ENCODE results near the gene ELMOD1. TPM values are rescaled to one million over a fixed set of nuclear protein-coding genes. Genes with fewer than 3 reads are reported as not detected.

Gene ELMOD1
- total RNA-seq, 1 donor from 2014 or later, result 0.53 TPM

DNA sequence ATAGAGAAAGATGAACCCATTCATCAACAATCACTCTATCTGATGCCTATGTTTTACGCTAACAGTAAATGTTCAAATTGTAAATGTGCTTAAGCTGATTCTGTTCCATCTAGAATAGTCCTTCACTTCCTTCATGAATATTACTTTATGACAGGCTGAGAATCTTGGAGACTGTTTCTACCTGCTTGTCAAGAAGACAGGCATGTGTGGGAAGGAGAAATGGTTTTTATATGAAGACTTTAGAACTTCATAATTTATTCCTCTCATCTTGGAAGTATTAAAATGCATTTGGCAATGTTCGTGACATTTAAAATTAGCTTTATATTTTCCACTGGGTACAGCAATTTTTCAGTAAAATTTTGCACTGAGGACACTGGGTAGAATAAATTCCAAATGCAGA, 41.0 kb downstream of the ELMOD1 start:
- DNase-seq (ENCODE audit: low read depth, low spot score), result no peak

DNA sequence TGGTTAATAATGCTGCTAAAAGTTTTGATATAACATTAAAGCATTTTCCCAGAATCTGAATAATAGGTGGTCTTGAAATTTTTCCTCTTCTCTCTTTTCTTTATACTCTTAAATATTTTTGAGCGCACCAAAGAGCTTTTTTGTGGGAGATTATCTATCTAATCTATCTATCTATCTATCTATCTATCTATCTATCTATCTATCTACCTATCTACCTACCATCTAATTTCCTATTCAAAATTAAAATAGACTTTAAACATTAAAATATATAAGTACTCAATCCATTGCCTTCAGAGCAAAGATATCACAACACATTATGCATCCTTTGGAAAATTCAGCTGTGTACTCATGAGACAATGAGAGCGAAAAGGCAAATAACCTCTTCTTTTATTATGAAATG, 55.8 kb downstream of the ELMOD1 start:
- DNase-seq (ENCODE audit: low read depth, low spot score), result no peak

DNA sequence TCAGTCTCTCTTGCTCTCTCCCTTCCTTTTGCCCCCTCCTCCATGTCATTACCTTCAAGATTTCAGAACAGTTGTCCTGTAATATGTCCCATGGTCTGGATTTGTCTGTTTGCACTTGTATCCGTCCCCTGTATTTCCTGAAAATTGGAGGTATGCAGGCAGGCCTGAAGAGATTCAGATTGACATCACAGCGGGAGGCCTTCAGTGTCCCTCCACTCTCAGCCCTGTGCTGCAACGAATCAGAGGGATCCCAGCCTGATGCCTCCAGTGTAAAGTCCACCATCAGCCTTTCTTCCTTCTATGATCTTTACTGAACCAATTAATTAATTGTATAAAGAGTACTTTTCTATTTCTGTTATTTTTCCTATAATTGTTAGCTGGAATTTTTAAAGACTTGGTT, 57.3 kb downstream of the ELMOD1 start:
- DNase-seq (ENCODE audit: low read depth, low spot score), result no peak

DNA sequence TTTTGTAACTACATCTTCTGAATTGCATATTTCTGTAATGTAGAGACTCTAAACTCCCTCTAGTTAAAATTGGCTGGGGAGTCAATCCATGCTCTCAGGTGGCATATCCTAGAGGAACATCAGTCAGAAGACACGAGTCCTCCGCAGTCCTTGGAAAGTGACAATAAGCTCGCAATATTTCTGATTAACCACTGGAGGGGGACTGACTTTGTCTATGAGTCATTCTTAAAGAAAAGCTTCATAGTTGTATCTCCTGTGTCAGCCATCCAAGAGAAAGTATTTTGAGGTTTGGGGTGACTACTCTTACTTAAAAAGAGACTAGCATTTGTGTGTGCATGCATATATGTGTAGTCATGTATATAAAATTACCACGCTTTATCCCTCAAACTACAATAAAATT, 60.7 kb downstream of the ELMOD1 start:
- DNase-seq (ENCODE audit: low read depth, low spot score), result no peak

DNA sequence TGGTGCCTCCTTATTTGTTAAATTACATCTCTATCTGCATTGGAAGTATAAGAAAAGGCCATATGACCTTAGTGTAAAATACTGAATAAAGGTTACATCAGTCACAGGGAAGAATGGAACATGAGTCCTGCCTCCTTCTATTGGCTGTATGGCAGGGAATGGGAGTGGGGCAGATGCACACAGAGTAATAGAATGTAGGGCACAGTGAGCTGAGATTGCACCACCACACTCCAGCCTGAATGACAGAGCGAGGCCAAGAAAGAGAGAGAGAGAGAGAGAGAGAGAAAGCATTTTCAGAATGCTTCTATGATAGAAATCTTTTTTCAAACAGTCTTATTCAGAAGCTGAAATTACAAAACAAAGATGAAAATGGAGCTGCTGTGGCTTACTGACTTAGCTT, 62.1 kb downstream of the ELMOD1 start:
- DNase-seq (ENCODE audit: low read depth, low spot score), result no peak

DNA sequence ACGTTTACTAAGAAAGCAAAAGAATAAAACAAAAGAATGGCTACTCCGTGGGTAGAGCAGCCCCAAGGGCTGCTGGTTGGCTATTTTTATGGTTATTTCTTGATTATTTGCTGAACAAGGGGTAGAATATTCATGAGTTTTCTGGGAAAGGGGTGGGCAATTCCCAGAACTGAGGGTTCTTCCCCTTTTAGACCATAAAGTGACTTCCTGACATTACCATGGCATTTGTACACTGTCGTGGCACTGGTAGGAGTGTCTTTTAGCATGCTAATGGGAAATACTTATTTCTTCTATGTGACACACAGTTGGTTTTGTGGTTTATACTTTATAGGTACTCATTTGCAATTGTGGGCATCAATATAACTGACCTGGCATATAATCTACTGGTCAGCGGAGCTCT, 64.7 kb downstream of the ELMOD1 start:
- no peak for DNase-seq (ENCODE audit: low read depth, low spot score)

DNA sequence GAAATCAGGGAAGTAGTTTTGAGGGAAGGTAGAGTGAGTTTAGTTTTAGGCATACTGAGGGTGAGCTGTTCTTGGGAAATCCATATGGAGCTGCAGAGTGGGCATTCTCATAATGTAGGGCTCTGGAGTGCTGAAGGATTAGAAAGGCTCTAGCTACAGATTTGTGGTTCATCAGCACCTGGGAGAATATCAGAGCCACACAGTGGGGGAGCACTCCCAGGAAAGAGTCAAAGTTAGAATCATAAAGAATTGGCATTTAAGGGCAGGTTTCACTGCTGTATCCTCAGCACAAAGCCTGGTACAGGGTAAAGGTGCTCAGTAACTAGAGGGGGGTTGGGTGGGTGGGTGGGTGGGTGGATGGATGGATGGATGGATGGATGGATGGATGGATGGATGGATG, 68.4 kb downstream of the ELMOD1 start:
- no peak for DNase-seq (ENCODE audit: low read depth, low spot score)

DNA sequence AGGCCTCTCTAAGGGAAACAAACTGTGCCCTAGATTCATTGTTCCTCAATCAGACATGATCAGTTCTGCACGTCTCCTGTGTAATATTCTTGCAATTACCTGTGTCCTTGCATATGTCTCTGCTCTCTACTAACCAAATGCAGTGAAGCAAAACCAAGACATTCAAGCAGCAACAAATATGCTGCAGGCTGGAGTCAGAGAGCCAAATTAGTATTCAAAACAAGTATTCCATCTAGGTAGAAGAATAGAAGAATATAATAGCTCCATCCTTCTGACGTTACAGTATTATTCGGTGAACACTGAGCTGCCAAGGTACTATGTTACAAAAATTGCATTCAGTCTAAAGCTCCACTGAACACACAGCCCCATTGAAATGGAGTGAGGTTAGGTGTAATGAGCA, 69.1 kb downstream of the ELMOD1 start:
- no peak for DNase-seq (ENCODE audit: low read depth, low spot score)

DNA sequence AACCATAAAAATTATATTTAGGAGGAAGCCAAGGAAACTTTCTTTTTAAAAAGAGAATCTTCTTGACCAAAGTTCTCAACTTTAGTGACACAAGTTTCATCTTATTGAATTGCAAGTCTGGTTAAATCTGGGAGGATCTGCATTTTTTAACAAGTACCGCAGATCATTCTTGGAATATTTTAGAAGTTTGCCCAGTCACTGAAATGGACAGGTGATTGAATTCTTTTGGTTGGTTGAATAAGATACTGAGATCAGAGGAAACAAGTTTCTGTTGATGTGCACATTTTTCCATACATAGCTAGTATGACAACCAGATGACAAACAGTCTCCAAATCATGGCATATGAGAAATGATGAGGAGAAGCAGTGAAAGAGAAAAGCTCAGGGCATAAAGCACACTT, 70.7 kb downstream of the ELMOD1 start:
- no peak for DNase-seq (ENCODE audit: low read depth, low spot score)

DNA sequence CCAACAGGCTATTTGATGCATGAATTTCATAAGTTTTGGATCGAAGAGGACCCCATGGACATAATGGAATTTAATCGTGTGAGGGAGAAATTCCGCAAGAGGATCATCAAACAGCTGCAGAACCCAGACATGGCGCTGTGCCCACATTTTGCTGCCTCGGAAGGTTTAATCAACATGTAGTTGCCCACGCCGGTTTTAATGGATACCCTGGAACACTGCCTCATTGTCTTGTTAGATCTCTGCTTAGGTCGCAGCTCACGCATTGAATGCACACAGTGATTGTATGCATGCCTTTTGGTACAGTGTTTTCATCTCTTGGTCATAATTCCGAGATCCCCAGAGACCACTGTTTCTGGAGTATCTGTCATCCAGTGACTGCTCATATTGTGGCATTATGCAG, 74.1 kb downstream of the ELMOD1 start:
- no peak for DNase-seq (ENCODE audit: low read depth, low spot score)

DNA sequence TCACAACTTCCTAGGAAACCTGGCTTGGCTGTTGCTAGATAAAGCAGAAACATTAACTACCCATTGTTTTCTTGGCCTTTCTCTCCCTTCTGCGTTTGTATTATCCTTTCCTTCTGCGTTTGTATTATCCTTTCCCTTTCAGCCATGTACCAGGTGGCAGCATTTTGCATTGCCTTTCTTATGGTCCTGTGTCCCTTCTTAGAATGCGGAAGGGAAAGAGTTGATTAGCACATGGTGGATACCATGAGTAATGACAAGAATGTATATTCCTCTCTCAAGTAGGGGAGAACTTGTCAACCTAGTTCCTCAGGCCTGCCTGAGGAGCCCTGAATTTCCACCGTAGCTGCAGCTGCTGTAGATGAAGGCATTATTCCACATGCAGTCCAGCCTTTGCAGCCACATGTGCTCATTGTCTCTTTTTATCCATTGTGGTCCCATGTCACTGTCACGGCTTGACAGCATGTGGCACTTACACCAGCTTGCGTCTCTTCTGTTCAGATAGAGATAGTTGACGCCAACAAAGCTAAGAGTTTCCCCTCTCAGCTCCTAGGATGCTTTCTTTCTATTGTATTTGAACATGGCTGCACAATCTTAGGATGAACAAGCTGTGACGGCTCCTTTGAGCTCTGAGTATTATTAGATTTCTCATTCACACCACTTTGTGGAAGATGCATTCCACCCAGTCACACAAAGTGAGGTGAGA, 76.1 kb downstream of the ELMOD1 start:
- DNase-seq (ENCODE audit: low read depth, low spot score), result no peak

DNA sequence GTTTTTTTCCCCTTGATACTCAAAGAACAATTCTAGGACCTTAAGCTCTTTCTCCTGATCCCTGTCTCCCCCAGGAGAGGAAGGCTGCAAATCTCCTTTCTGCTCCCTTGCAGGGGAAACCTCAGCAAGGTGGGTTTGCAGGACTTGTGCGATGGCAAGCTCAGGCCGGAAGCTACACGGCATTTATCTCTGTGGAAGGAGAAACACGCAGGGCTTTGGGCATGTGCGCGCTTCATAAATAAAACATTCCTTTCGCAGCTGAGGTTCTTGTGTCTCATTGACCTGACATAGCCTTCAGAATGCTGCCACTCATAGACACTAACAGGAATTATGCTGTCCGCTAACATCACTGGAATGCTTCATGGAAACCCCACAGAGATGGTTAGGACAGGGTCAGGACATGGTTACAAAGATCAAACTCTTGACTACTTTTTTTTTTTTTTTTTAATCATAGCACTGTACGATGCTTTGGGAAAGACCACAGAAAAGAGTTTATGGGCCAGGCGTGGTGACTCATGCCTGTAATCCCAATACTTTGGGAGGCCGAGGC, 78.3 kb downstream of the ELMOD1 start:
- no peak for DNase-seq (ENCODE audit: low read depth, low spot score)

DNA sequence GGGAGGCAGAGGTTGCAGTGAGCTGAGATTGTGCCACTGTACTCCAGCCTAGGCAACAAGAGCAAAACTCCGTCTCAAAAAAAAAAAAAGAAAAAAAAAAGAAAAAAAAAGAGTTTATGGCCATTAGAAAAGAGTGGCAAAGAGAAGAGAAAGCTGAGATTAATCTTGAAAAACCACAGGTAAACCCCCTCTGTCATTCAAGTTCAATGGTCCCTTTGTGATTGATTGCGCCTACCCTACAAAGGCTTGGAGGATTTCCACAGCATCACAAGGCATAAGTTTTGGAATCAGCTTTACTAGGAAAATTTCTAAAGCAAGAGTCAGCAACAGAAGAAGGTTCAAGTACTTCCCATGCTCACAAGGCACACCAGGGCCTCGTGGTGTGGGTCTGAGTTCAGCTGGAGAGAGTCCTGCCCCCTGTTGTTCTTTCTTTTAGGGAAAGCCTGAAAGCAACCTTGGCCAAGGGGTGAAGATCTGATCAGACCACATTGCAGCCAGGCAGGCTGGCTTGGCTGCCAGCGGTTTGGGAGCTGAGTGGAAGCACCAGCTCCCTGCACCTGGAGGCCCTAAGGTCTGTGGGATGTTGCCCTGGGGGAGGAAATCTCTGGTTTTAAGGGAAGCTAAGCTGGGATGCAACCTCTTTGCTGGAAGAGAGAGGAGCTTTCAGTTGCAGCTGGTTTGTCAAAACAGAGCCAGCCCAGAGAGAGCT, 79.1 kb downstream of the ELMOD1 start:
- no peak for DNase-seq (ENCODE audit: low read depth, low spot score)

DNA sequence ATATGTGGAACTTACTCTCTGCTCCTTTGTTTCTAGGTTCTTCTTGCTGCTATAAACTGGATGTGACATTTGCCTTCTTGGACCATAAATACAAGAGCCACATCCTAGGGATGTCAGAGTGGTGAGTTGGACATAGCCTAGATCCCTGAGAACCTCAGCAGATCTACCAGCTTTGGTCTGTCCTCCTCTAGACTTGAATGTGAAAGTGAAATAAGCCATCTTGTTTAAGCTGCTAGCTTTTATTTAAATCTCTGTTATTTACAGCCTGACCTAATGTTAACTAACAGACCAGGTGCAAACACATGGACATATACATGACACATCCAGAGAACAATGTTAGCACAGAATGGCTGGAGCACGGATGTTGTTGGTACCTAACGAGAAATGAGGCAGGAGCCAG, 85.0 kb downstream of the ELMOD1 start:
- DNase-seq (ENCODE audit: low read depth, low spot score), result no peak

DNA sequence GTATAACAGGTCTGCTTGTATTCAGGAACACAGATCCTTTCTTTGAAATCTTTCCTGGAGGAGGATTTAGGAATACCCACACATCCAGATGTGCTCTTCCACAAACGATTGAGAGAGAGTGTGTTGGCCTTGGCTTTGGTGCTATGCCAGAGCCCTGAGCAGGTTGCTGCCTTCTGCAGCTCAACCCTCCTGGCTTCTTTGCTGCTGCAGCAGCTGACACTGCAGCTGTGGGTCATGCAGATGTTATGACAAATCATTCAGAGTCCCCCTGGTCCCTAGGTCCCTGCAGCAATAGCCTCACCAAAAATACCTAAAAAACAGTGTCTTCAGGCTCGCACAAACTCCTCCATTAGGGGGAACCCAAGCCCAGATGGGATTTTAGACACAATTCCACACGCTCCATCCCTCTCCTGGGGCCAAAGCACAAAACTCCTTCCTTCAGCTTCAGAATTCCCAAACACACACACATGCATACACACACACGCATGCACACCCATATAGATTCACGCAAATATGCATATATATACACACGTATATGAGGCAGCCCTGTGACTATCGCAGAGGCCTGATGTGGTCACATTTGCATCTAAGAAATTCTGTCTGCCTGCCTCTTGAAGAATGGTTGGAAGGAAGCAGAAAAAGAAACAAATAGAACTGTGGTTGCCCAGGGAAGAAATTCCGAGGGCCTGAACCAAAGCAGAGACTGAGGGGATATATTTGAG, 85.5 kb downstream of the ELMOD1 start:
- no peak for DNase-seq (ENCODE audit: low read depth, low spot score)

DNA sequence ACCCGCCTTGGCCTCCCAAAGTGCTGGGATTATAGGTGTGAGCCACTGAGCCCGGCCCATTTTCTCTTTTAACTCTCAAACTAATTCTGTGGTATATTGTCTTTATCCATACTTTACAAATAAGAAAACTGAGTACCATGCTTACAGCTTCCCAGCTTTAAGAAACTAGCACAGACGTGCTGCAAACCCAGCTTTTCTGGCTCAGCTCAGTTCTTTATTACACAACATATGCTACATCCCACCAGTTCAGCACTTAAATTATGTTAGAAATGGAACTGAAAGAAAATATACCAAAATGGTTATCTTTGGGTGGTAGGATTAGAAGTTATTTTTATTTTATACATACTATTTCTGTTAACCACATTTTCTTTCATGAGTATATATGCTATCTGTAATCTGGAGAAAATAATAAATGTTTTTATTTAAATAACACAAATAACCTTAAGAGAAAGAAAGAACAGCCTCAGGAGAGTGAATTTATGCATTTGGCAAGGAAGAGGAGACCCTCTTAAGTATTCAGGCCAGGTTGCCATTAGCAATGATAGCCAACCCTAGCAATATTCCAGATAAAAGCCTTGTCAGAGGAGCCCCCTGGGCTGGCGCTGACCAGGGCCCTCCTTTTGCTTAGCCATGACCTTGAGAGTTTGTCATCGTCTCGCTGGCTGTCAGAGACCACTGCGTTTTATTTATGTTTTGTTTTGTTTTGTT, 87.1 kb downstream of the ELMOD1 start:
- DNase-seq (ENCODE audit: low read depth, low spot score), result no peak

DNA sequence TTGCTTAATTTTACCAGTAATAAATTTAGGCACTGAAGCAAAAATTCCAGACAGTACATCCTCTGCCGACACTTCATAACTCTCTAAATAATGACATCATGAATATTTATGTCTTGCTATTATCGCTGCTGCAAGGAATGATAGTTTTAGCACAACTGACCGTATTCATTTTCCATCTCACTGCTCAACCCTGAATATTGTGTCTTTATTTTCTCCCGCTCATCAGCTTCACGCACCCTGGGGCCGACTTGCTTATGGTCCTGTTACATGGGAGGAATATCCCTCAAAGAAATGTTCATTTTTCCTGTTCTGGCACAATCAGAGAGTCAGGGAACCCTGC, 87.7 kb downstream of the ELMOD1 start:
- DNase-seq (ENCODE audit: low read depth, low spot score), result no peak

DNA sequence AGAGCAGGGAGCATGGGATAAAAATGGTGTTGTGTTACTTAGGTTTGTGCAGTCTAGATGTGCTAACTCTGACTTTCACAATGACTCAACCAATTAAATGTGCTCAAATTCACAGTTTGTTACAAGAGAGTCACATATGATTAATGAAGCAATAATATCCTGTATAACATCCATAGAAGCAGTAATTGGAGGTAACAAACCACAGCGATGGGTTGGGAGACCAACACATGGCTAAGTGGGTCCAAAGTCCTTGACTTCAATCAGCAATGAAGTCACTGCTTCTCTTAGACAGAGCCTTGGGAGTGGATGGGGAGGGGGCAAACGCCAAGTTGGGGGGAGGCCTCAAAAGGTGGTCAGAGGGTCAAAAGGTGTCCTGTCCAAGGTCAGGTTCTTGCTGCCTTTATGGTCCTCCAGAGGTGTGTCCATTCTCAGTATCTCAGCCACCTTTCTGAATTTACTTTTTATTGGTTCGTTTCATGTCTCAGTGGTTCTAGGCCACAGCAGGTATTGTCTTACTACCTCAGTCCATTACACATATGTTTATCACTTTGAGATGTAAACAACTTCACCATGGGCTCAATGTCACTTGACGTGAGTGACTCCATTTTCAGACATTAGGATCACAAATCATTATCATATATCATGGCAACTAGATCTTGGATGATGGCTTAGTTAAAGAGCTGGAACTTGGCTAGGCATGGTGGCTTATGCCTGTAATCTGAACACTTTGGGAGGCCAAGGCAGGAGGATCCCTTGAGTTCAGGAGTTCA, 88.5 kb downstream of the ELMOD1 start:
- DNase-seq (ENCODE audit: low read depth, low spot score), result no peak

DNA sequence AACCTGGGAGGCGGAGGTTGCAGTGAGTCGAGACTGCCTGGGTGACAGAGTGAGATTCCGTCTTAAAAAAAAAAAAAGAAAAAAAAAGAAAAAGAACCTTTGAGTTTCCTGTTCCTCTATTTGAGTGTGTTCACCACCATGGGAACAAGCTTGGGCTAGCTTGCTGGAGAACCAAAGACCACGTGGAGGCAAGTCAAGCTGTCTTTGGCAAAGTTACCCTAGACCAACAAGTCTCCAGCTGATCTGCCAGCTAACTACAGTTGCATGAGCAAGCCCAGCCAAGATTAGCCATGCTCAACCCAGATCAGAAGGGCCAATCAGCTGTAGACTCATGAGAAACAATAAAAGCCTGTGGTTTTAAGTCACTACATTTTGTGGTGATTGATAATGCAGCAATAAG, 91.2 kb downstream of the ELMOD1 start:
- no peak for DNase-seq (ENCODE audit: low read depth, low spot score)

DNA sequence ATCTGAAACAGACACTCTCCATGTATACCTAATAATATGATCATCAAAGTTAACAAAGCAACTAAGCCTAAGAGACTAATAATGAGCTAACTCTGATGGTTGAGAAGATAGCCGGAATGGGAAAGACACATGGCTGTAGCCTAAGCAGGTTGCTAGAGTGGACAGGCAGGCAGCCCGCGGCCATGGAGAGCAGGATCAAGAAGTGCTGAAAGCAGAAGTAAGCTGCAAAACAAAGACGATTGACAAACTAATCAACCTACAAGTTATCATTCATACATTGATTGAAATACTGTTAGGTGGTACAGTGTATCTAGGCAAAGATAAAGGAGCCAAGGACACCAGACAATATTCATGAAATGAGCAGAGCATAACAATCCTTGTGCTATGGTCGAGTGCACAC, 91.6 kb downstream of the ELMOD1 start:
- no peak for DNase-seq (ENCODE audit: low read depth, low spot score)

DNA sequence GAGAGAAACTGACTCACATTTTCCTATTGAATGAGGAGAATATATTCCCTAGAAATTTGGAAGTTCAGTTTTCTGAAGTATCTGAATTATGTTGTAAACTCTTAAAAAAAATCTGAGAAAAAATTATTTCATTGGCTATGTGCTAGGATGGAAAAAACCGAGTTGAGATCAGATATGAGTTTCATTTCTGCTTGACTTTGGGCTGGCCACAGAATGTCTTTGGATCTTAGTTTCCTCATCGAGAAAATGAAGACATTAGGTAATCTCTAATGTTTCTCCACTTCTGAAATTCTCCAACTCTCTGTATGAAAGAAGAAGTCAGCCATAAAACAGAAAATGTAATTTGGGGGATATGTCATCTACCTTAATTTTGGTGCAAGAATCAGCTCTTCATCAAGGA, 92.1 kb downstream of the ELMOD1 start:
- DNase-seq (ENCODE audit: low read depth, low spot score), result no peak
